GM12864 (cell line): ENCODE measurements around the gene CNGB1.
"Not testable (repeated sequence)": the region's sequence is repeated elsewhere in the genome, so short reads cannot be mapped to it uniquely, and the experiment has no call there.

Experiments
- DNase-seq: peaks from one replicate; pipeline ENCODE4 v3.0.0-alpha.2; 2011; ENCODE audit warnings: low read depth
- H3K4me3 ChIP-seq: 2 replicates; pipeline ENCODE4 v1.5.1; 2011; ENCODE audit warnings: mild to moderate bottlenecking, low read depth, low read length, control low read depth
- TF ChIP-seq, protein P1 (sequence below): IDR thresholded peaks from 2 replicates; pipeline ENCODE4 v1.5.1; 2011; ENCODE audit warnings: low read depth, mild to moderate bottlenecking, moderate library complexity, low read length, control low read depth, inconsistent platforms; ENCODE audit errors: missing control alignments

CNGB1 gene

DNA sequence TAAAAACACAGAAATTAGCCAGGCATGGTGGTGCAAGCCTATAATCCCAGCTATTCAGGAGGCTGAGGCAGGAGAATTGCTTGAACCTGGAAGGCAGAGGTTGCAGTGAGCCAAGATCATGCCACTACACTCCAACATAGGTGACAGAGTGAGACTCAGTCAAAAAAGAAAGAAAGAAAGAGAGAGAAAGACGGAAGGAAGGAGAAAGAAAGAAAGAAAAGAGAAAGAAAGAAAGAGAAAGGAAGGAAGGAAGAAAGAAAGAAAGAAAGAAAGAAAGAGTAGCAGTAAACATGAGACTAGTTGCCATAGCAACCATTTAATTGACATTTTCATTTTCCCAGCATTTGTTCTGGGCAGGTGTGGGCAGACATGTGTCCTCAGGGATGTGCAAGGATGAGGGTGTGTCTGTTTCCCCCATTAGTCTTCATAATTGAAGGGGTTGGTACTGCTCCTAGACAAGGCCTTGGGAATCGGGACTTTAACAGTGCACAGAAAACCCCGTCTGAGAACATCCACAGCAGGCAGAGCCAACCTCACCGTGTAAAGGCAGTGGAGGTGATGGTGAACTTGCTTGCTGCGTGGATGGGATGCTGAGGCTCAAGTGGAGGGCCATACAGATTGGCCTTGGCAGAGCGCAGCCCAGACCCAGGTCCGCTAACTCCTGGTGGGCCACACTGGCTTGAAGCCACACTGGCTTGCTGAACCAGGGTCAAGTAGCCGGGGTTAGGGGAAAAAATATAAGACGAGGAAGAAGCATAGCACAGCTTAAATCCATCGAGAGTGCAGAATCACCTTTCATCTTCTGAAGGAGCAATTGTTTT, 133.4 kb downstream of the CNGB1 start:
- H3K4me3 ChIP-seq: no peak overlapping the region
- TF ChIP-seq, protein P1, sequence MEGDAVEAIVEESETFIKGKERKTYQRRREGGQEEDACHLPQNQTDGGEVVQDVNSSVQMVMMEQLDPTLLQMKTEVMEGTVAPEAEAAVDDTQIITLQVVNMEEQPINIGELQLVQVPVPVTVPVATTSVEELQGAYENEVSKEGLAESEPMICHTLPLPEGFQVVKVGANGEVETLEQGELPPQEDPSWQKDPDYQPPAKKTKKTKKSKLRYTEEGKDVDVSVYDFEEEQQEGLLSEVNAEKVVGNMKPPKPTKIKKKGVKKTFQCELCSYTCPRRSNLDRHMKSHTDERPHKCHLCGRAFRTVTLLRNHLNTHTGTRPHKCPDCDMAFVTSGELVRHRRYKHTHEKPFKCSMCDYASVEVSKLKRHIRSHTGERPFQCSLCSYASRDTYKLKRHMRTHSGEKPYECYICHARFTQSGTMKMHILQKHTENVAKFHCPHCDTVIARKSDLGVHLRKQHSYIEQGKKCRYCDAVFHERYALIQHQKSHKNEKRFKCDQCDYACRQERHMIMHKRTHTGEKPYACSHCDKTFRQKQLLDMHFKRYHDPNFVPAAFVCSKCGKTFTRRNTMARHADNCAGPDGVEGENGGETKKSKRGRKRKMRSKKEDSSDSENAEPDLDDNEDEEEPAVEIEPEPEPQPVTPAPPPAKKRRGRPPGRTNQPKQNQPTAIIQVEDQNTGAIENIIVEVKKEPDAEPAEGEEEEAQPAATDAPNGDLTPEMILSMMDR: no peak
- no peak for DNase-seq

DNA sequence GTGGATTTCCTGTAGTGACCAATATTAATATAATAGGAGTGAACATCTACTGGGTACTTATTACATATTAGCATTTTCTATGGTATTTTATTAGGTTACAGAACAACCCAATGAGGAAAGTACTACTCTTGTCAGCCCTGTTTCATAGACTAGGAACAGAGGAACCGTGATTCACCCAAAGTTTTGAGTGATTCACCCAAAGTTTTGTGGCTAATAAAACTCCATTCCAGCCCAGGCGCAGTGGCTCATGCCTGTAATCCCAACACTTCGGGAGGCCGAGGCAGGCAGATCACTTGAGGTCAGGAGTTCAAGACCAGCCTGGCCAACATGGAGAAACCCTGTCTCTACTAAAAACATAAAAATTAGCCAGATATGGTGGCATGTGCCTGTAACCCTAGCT, 135.5 kb downstream of the CNGB1 start:
- H3K4me3 ChIP-seq, DNase-seq: not testable (repeated sequence)

DNA sequence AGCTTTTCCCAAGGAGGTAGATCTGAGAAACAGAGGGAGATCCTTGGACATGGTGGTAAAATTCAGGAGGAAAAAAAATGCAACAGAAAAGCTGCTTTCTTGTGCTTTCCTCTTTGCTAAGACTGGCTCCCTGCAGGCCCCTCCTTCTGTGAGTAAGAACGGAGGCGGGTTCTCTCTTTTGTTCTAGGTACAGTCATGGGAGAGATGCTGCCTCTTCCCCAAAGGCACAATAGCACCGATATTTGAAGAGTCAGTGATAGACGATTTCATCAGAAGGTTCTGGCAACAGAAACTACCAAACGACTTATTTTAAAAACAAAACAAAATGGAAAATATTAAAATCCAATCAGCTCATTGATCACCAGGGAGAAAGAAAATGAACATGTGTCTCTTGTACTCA, 136.0 kb downstream of the CNGB1 start:
- no peak overlapping the region for H3K4me3 ChIP-seq
- TF ChIP-seq, protein P1: no peak
- DNase-seq: no peak
